NAMALWA (cell line): ENCODE results near the gene WWOX.

Source experiments
- DNase-seq: peaks from one replicate; pipeline ENCODE4 v3.0.0-alpha.2; 2015; ENCODE audit warnings: low spot score

WWOX gene

DNA sequence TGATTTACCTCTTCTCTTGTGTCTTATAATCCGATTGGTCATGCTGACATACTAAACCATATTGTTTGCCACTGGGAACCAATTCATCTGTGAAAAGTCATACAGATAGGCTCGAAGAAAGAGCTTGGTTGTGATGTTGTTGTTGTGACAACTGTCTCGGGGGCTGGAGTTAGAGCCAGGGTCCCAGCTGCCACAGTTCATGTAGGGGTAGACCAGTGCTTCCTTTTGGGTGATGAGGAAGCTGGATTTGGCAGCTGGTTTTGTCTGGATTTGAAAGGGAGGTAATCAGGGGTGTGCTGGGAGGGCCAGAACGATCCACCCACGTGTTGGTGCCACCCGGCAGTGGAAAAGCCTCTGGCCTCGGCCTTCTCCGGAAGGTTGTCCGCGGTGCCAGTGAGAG, 438.1 kb downstream of the WWOX start:
- DNase-seq: no peak

DNA sequence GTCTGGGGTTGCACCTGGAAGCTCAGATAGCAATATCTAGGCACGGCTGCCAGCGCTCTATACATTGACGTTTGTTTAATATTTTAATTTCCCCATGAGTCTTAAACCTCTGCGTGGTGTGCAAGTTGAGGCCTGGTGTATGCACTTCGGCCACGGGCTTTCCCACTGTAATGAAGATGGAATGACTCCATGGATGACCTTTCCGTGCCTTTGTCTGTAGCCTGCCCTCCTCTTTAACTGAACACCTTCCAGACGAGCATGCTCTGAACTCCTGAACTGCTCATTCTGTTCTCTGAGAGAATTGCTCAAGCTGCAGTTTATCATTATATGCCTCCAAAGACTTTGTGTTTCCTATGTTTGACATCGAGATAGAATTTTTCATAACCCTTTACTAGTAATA, 438.8 kb downstream of the WWOX start:
- DNase-seq: no peak

DNA sequence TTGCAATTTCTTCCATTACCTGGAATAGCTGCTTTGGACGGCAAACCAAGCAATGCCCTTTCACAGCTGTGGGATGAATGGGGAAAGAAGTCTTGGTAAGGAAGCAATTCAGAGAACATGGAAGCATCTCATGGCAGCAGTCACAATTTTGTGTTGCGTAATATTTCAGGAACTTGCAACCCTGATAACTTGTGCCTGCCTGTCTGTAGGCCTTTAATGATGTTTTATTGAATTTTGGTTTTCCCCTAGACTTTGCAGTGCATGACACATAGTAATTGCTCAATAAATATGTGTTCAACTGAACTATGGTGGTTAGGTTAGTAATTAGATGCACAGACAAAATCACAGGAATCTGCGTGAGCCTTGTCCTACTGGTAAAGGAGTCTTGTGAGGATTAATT, 439.5 kb downstream of the WWOX start:
- DNase-seq: no peak

DNA sequence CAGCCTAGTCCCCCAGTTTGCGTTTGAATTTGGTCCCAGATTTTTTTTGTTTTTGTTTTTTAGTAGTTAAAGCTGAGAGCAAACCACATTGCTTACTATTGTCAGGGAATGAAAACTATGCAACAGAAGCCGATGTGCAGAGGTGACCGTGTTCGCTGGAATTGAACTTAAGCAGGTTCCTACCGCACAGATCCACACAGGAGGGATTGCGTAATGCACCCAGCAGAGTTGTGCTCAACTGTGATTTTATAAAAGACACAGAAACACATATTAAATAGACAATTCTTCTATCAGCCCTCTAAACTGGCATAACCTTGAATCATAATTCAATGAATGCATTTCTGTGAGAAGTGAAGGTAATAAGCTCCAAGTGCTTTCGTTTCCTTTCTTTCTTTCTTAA, 443.0 kb downstream of the WWOX start:
- no peak for DNase-seq

DNA sequence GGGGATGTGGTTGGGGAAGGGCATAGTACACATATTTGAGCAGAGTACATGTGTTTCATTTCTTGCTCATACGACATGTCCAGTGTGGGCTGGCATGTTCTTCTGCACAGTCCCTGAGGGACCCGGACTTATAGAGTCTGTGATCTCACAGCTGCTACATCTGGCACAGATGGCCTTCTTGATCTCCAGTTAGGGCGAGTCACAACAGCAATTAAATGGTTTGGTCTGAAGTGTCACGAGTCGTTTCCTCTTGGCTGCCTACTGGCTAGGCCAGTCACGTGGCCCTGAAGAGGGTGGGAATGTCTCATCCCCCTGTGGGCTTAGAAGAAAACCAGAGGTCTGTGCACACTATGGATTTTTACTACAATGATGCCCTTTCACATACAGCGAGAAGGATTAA, 443.6 kb downstream of the WWOX start:
- no peak for DNase-seq

DNA sequence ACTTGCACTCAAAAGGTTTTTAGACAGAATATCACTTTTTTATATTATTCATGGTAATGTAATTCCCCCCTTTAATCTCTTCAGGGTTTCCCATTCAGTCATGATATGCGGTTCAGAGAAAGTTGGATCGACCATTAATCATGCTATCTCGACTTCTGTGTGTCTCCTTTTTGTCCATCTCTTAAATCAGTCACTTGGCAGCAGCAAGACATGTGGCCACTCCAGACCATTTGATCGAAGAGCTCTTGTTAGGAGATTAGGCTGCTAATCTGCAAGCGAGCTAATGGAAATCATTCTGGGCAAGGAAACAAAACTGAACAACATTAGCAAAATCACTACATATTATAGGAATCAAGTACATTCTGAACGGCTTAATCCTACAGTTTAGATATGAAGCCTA, 449.9 kb downstream of the WWOX start:
- no peak for DNase-seq

DNA sequence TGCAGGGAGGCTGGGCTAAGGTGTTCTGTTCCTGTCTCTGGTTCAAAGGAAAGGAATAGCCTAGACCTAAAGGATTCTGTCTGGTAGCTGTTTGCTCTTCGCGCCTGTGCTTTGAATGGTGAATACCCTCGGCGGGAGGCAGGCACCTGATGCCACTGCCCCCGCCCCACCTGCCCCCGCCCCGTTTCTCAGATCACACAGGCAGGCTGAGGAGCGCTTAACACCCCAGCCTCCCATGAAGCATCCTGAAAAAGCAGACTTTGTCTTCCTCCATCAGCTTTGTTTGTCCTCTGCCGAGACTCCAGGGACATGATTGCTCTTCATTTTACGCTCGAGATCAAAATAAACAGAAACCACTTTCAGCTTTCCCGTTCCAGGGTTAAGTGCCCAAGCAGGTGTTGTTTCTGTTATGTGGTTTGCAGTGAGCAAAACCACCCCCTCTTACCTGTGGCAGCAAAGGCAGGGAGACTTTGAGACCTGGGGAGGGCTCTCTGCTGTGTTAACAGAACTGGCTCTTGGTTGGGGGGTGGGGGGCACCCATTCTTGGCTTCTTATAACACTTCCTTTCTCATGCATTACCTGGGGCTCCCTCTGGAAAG, 452.1 kb downstream of the WWOX start:
- DNase-seq: no peak

DNA sequence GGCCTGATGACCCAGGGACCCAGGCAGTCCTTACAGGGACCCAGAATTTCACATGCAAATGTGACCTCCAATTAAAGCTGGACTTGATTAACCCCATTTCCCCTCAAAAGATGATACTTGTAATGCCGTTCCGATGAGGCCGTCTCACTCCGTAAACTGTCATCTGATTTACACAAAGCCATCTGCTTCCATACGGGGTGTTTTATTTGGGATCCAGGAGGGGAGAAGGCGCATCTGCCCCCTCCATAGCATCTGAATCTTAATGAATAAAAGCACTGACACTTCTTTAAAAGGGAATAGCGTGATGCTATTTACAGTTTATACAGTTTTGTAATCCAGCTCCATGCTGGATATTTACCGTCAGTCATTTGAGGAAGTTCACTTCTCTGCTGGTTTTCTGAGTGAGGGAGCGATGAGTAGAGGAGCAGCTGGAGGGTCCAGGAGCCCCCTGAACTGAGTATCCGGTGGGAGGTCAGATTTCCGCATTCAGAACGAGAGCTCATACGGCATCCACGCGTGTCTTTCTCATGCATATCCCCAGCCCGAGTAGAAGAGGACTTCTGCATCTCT, 452.7 kb downstream of the WWOX start:
- no peak for DNase-seq

DNA sequence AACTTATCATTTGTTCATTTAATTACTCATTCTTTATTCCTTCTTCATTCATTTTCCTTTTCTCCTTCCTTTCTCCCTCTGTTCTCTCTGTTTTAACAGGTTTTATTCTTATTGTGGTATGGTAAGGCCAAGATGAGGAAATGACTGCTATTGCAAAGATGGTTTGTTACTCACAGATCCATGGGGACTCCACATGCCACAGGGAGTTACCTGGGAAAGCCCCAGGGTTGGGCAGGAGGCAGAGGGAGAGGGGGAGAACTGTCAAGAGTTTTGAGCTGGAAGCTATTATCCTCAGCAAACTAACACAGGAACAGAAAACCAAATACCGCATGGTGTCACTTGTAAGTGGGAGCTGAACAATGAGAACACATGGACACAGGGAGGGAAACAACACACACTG, 453.3 kb downstream of the WWOX start:
- DNase-seq: no peak

DNA sequence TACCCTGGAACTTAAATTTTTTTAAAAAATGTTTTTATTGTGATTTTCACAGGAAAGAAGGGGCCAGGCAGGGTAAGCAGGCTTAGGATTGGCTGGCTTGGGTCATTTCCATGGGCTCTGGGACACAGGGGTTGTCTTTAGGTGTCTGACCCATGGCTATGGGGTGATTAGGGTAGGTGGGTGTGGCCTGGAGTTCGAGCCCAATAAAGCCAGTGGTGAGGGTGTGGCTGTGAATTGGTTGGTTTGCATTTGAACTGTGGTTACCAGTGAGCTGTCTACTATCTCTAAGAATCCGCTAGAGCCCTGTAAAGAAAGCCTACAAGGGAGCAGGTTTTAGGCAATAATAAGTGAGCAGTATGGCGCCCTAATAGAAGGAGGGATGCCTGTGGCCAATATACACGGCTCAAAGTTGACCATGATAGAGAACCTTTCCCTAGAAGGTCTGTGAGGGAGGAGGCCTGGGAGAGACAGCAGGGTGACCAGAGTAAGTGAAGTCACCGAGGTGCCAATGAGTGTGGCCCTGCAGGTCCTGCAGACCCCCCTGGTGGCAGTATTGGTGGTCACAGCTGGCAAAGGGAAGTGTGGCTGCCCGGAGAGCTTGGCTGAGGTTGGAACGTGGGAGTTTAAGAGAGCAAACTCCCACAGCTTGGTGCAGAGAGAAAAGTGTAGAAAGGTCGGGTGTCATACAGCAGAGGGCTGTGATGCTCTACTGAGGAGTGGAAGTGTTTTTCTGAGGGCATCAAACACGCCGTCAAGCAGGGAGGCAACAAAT, 454.0 kb downstream of the WWOX start:
- DNase-seq: no peak

DNA sequence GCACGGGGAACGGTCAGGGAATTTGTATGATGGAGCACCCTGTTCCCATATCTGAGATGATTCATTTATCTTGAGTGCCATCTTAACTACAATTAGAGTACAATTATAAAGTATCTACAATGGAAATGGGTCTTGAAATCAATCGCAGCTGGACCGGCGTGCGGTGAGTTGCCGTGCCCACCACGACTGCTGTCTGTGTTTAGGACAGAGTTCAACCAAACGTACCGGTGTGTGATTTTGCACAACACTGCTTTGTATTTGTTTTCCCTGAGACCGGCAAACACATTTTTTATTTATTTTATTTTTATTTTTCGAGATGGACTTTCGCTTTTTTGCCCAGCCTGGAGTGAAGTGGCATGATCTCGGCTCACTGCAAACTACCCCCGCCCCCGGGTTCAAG, 457.0 kb downstream of the WWOX start:
- DNase-seq: no peak

DNA sequence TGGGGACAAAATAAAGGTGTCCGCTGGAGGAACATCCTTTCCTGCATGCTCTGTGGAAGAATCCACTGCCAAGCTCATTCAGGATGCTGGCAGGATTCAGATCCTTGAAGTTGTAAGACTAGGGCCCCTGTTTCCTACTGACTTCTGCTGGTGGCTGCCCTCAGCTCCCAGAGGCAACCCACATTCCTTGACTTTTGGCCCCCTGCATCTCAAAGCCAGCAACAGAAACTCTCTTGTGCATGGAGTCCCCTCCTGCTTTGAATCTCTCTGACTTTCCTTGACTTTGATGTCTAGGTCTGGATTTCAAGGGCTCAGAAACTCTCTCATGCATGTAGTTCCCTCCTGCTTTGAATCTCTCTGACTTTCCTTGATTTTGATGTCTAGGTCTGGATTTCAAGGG, 461.5 kb downstream of the WWOX start:
- DNase-seq: no peak

DNA sequence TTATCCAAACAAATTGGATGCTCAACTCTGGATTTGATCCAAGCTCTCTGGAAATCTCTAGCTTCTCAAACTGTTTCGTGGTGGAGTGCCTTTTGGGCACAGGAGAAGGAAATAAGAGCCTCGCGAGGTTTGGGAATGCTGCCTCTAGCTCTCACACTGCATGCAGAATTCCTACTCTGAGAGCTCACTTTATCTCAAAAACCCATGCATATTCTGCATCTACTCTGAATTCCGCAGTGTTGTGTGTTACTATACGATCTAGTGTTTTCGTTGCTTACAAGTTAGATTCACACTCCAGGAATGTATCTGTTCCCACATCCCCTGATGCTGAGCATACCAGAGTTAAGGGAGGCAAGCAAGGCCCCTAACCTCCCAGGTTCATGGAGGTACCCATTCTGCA, 462.7 kb downstream of the WWOX start:
- no peak for DNase-seq

DNA sequence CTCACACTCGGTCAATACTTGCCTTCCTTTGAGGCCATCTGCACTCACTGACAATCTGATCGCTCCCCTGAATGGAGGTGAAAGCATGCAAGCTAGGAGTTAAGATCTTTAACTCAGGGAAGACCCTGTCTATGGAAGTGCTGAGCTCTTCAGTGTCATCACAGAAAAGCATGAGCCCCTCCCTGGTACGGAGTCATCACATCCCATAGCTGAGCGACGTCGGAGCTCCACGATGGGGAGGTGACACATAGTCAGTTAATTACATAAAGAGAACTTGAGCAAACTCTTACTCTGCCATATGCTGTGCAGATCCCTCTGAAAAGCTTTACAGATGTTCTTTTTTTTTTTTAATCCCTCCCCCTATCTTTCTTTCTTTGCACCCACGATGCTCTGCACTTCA, 463.2 kb downstream of the WWOX start:
- DNase-seq: no peak

DNA sequence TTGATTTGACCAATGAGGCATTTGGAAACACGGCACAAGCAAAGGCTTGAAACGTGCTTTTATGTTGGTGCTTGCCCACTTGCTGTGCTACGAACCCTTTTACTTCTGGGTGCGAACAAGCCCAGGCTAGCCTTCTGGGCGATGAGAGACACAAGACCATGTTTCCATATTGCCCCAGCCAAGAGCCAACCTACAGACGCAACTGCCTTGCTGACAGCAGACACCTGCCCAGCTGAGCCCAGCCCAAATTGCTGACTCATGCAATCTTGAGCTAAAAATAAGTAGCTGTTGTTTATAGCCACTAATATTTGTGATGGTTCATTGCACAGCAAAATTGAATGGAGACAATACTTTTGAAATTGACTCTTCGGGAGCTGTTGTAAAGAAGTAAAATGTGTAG, 464.5 kb downstream of the WWOX start:
- no peak for DNase-seq

DNA sequence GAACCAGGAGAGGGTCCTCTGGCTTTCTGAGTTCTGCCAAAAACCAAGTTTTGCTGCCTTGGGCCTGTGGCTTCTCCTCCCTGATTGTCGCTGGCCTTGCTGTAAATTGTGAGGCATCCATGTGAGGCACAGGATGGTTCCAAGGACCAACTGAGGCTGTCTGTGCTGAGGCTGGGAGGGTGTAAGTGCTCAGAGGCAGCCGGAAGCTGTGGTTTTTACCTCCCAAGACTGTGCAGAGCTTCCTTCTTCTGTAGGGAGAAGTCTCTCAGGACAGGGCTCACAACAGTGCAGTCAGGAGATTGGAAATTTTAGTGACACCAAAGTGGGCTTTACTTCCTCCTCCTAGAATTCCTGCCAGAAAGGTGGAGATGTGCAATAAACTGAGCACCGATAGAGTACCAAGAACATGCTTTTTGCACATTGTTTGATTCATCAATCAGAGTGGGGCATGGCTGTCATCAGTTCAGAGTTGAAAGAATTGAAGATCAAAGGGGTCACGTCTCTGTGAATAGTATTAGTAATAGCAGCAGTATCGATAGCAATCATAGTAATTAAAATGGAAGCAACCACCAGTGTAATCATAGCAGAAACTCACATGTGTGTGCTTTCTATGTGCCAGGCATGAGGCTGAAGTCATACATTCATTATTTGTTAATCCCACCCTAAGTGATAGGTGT, 467.1 kb downstream of the WWOX start:
- no peak for DNase-seq

DNA sequence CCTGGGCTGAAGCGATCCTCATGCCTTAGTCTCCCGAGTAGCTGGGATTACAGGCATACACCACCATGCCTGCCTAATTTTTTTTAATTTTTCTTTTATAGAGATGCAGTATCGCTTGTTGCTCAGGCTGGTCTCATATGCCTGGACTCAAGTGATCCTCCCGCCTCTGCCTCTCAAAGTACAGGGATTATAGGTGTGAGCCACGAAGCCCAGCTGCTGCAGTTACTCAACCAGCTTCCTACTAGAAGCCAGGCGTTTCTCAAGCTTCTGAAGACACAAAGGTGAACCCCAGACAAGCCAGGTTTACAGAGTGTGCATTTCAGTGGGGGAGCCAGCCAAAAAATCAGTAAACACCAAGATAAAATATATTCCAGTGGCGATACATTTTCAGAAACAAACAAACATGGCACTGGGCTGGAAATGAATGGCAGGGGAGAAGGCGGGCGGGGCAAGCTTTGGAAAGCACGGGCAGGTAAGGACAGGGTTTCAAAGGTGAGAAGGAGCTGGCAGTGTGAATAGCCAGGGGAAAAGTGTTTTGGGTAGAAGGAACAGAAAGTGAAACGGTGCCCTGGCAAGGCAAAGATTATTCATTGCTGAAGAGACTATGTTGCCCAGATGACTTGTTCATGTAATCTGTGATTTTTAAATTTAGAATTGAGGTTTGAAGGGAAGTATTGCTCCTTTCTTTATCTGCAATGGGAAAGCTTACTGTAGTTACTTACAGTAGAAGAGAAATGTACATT, 471.1 kb downstream of the WWOX start:
- no peak for DNase-seq

DNA sequence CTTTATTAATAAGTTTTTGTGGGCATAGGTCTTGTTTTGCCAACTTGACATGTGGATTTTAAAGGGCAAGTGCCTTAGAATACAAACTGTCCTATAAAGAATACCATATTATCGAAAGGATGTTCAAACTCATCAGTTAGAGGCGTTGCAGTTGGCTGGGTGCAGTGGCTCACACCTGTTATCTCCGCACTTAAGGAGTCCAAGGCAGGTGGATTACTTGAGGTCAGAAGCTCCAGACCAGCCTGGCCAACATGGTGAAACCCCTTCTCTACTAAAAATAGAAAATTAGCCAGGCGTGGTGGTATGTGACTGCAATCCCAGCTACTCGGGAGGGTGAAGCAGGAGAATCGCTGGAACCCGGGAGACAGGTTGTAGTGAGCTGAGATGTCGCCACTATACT, 472.0 kb downstream of the WWOX start:
- DNase-seq: no peak

DNA sequence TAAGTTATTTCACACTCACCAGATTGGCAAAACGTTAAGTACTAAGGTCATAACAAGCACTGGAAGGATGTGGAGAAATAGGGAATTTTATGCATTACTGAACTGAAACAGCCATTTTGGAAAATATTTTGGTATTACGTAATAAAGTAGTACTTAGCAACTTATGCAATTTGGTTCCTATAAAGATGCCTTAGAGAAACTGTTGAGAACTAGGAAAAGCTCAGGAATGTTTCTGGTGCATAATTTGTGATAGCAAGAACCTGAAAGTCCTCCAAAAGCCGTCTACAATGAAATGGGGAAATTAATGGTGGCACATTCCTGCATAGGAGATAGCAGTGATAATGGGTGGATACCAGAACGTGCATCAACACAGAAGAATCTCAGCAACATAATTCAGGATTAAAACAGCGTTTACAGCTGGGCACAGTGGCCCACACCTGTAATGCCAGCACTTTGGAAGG, 472.5 kb downstream of the WWOX start:
- no peak for DNase-seq

DNA sequence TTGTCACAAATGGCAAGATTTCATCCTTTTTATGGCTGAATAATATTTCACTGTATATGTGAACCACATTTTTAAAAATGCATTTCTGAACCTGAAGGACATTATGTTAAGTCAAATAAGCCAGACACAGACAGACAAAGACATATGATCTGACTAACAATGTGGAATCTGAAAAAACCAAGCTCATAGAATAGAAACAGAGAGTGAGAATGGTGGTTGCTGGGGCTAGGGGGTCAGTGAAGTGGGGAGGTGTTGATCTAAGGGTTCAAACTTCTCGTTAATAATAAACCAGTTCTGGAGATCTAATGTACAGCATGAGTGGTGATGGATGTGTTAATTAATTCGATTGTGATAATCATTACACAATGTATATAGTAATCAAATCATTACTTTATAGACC, 475.1 kb downstream of the WWOX start:
- DNase-seq: no peak

DNA sequence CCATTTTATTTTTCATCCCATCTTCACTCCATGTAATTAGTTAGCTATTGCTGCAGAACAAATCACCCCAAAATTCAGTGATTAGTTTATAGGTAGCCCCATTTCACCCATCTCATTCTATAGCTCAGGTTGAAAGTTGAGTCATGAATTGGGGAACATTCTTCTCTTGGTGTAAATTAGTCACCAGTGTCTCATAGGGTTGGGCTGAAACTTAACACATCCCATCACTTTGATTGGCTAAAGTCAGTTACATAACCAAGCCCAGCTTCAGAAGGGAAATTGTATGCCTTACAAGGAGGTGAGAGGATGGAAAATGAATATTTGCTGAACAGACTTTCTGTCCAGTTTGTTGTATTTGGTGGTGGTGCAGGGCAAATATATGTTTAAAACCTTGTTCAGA, 477.5 kb downstream of the WWOX start:
- no peak for DNase-seq

DNA sequence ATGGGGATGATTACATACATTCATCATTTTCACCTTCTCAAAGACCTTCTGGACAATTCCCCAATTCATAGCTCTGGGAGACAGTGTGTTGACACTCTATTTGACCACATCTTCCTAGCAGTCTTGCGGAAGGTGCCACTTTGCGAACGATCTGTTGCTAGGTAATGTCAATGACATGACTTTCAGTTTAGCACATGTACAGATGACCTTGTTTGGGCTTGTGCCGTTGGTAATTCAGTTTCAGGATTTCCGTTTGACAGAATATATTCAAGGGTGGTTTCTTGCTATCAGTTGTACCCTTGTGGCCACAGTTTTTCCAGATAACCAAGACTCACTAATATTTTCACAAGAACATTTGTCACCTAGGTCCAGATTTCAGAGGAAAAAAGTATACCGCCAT, 478.2 kb downstream of the WWOX start:
- DNase-seq: no peak
